ENCODE results near the gene ABHD2.
"Not testable (repeated sequence)": the region's sequence is repeated elsewhere in the genome, so short reads cannot be mapped to it uniquely, and the experiment has no call there.

The ABHD2 gene

DNA sequence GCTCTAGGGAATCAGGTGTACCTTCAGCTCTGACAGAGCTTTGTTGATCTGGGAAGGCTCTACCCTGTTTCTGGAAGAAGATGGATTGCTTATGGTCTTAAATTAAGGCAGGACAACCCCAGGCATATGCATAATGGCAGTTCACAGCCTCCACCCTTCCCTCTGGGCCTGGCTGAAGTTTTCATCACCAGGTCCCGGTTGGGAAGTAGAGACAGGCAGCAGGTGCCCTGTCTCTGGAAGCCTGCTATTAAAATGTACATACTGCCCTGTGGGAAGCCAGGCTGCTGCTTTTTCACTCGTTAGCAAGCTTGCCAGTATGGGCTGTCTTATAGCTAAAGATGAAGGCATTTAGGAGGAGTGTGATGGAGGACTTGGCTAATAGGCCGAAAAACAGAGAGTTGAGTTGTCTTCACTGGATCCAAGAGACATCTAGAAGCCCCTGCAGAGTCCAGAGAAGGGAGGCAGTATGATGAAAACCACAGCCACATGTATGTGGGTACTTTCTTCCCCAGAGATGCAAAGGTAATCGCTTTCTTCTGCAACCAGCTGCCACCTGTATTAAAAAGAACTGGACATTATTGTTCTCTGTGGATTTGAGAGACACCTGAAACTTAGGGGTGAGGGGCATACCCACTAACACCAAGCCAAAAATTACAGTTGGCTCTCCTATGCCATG lies 34.4 kb downstream of the ABHD2 start:
- no peak for DNase-seq

GRCh38 chr15:89123181-89123525 lies 34.9 kb downstream of the ABHD2 start:
- DNase-seq: no peak

DNA sequence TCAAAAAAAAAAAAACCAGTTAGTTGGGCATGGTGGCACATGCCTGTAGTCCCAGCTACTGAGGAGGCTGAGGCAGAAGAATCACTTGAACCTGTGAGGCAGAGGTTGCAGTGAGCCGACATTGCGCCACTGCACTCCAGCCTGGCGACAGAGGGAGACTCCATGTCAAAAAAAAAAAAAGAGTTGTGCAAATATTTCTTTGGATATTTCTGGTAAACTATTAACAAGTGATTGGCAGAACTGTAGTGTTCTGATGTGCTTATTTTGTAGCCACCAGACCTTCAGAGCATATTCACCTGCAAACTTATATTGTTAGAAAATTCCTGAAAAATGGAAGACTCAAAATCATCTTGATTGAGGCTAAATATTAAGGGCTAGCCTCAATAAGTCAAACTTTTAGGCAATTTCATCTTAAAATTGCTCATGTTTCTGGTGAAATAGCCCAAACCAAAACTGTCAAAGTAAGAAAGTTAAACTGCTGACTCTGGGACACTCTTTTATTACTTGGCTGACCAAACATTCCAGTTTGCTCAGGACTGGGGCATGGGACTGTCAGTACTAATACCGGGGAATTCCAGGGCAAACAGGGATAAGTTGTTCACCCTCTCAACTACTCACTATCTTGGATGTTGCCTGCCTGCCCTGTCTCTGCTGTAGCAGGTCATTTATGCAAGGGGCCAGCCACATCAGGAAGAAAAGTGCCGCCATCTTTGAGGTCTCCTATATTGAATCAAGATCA lies 37.0 kb downstream of the ABHD2 start:
- no peak for DNase-seq

GRCh38 chr15:89126009-89126408 lies 37.8 kb downstream of the ABHD2 start:
- no peak for DNase-seq

DNA sequence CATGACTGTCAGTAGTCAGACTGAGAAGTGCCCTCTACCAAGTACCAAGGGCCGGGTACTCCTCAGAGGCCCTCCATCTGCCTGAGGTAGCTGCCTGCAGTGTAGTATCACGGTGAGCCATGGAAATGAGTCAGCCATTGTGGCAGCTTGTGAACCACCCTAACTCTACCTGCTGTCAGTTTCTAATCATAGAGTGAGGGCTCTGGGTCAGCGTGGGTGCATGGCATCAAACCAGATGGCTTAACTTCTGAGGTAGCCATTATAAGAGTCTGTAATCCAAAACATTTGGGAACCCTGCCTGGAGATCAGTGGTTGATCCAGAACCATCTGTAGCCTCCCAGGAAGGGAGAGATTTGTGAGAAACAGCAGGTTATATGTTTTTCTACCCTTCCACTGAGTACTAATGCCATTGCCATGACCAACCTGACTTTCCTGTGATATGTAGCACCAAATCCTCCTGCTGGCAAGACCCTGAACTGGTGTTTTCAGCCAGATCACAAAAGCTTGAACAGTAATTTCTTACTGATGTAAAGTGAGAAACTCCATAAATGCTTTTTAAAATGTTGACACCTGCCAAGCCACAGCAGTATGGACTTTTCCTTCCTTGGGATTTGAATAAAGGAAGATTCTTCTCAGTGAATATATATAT lies 38.9 kb downstream of the ABHD2 start:
- peak; percentile 25 for DNase-seq

- DNase-seq: no peak
Measured at GRCh38 chr15:89128320-89129122, 40.3 kb downstream of the ABHD2 start.

GRCh38 chr15:89129123-89129815 lies 41.0 kb downstream of the ABHD2 start:
- DNase-seq: peak; percentile 64

DNA sequence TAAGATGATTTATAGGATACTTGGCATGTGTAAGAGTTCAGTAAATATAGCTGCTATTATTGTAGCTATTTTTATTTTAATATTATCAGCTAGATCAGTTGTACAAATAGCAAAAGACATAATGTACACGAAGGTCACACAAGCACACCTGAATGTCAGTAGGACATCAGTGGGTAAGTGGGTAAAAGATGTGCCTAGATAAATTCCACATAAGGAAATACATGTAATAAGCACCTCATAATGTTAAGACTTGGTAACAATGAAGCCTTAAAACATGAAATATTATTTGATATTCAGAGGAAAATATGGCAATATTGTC lies 41.5 kb downstream of the ABHD2 start:
- DNase-seq: no peak

- DNase-seq: peak; percentile 62
Measured at GRCh38 chr15:89130201-89130600, 41.9 kb downstream of the ABHD2 start.

- no peak for DNase-seq
Measured at GRCh38 chr15:89131731-89132130, 43.5 kb downstream of the ABHD2 start.

- peak; percentile 31 for DNase-seq
Measured at GRCh38 chr15:89132611-89133507, 44.6 kb downstream of the ABHD2 start.

GRCh38 chr15:89135387-89136077 lies 47.3 kb downstream of the ABHD2 start:
- not testable (repeated sequence) for DNase-seq

- DNase-seq: no peak
Measured at GRCh38 chr15:89136078-89136806, 48.0 kb downstream of the ABHD2 start.

- no peak for DNase-seq
Measured at GRCh38 chr15:89136818-89137772, 48.8 kb downstream of the ABHD2 start.

- DNase-seq: no peak
Measured at GRCh38 chr15:89137926-89138325, 49.7 kb downstream of the ABHD2 start.

DNA sequence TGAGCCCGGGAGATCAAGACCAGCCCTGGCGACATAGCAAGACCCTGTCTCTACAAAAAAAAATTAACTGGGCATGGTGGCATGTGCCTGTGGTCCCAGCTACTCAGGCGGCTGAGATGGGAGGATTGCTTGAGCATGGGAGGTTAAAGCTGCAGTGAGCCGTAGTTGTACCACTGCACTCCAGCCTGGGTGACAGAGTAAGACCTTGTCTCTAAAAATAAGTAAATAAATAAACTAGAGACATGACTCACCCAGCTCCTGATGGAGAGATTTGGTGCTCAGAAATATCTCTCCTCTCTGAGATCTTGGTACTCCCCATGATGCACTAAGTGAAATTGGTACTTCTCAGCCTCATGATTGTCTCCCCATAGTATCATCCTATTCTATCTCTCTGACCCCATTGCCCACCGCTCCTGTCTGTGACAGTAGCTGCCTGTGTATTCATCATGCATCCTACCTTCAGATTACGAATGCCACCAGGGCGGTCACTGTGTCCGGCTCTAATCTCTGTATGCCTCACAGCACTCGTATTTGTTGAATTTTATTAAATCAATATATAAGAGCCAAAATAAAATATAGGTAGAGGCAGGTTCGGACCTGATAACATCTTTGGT lies 50.9 kb downstream of the ABHD2 start:
- no peak for DNase-seq

- no peak for DNase-seq
Measured at GRCh38 chr15:89139613-89140499, 51.6 kb downstream of the ABHD2 start.

- no peak for DNase-seq
Measured at GRCh38 chr15:89140595-89140994, 52.3 kb downstream of the ABHD2 start.
